Measurements from ENCODE around the gene AKT2. TPM values are rescaled to one million over a fixed set of nuclear protein-coding genes. Genes with fewer than 3 reads are reported as not detected.

Gene AKT2
- total RNA-seq, 1 experiment from 2014 or later, result 150 TPM

GRCh38 chr19:40213882-40214570 is 71.1 kb downstream of the AKT2 start:
- H3K14ac ChIP-seq (ENCODE audit: insufficient read depth, low read length), result no peak overlapping the region
- H3K23ac ChIP-seq (ENCODE audit: insufficient read length, low read depth, low read length), result no peak overlapping the region
- no peak overlapping the region for H3K56ac ChIP-seq (ENCODE audit: insufficient read length, low read depth, low read length)
- H3K23me2 ChIP-seq (ENCODE audit: insufficient read length, low read depth, low read length, poor library complexity, severe bottlenecking), result no peaks in the 10 kb centered on the region
- TF ChIP-seq CTCF (conservative IDR thresholded peaks at IDR 0.05), result no peak
- H4K91ac ChIP-seq (ENCODE audit: insufficient read length, low read depth, low read length), result no peak overlapping the region
- no peak overlapping the region for H3K9ac ChIP-seq (ENCODE audit: extremely low read depth, insufficient read length, low read length)
- no peak overlapping the region for H3K18ac ChIP-seq (ENCODE audit: insufficient read length, low read depth, low read length)
- WGBS (ENCODE audit: extremely low coverage, insufficient read length, low lambda C conversion rate), result no CpG with 5 or more reads among the region's 50 CpGs
- no peaks in the 10 kb centered on the region for H3K4me1 ChIP-seq (ENCODE audit: insufficient read depth, low read length)
- H3T11ph ChIP-seq (ENCODE audit: low read length), result no peak overlapping the region
- H4K20me1 ChIP-seq (ENCODE audit: control insufficient read depth, insufficient read depth, insufficient read length), result no peaks in the 10 kb centered on the region
- peaks cover 1 to 20% (median 7%) of the 10 kb centered on the region in 3 experiments for H3K36me3 Mint-ChIP-seq (ENCODE audit: insufficient read depth in 1 of 3, low read depth in 3 of 3)
- no peaks in the 10 kb centered on the region for H3K79me1 ChIP-seq (ENCODE audit: insufficient read depth, low read depth, low read length, poor library complexity, severe bottlenecking)
- no peak overlapping the region for H2AK5ac ChIP-seq (ENCODE audit: insufficient read length, low read length)
- no peaks in the 10 kb centered on the region for H3K9me3 ChIP-seq (ENCODE audit: control insufficient read depth, low read depth, low read length)
- no peak overlapping the region for H4K5ac ChIP-seq (ENCODE audit: insufficient read length, low read depth, low read length)
- no peak overlapping the region for H3K27ac Mint-ChIP-seq
- no peak overlapping the region for H2BK12ac ChIP-seq (ENCODE audit: insufficient read length, low read depth, low read length)
- H3K4ac ChIP-seq (ENCODE audit: low read depth, low read length), result no peak overlapping the region
- H3K4me1 Mint-ChIP-seq, result peaks cover 16% of the 10 kb centered on the region in 2 experiments
- H2BK15ac ChIP-seq (ENCODE audit: low read depth, low read length), result no peak overlapping the region
- no peak overlapping the region for H2BK20ac ChIP-seq (ENCODE audit: low read depth, low read length, poor library complexity, severe bottlenecking)
- DNase-seq, result no peak
- H3K4me2 ChIP-seq (ENCODE audit: insufficient read depth, insufficient read length, low read length), result no peak overlapping the region
- H3K27me3 ChIP-seq (ENCODE audit: insufficient read depth, low read length), result no peaks in the 10 kb centered on the region
- no peaks in the 10 kb centered on the region; a peak in 2 of 5 replicates for H3K9me3 Mint-ChIP-seq
- no peak overlapping the region for H2AFZ ChIP-seq (ENCODE audit: low read length)
- peaks cover 22% of the 10 kb centered on the region for H3K27me3 Mint-ChIP-seq (ENCODE audit: low read depth)
- H3K27ac ChIP-seq (ENCODE audit: insufficient read length, low read depth, low read length), result no peak overlapping the region
- H2BK120ac ChIP-seq (ENCODE audit: low read depth, low read length, poor library complexity, severe bottlenecking), result no peak overlapping the region
- H4K8ac ChIP-seq (replicated peaks; ENCODE audit: insufficient read length, low read depth, low read length), result no peak overlapping the region
- no peak overlapping the region for H3K4me3 Mint-ChIP-seq
- H3K79me2 ChIP-seq (ENCODE audit: insufficient read depth, low read length), result no peaks in the 10 kb centered on the region
- no peak overlapping the region for H2BK5ac ChIP-seq (ENCODE audit: insufficient read length, low read length)
